SK-N-SH (cell line): ENCODE results near the gene TSPAN3. TPM values are rescaled to one million over a fixed set of nuclear protein-coding genes. Genes with fewer than 3 reads are reported as not detected.

Source experiments
- CTCF ChIA-PET: fragments of 300-600, 350-600 bp; formaldehyde crosslinking; extraction: SDS; loops from one replicate; lab custom pipeline; 2021; lab: Yijun Ruan, JAX
- POLR2A ChIA-PET: fragments of 350-600 bp; sonication (Branson Sonifier 250); formaldehyde crosslinking; extraction: SDS; loops from one replicate; lab custom pipeline; 2020; ENCODE audit warnings: antibody characterized with exemption, inconsistent platforms; lab: Yijun Ruan, JAX
- DNase-seq: peaks from one replicate; pipeline ENCODE4 v3.0.0; 2012
- H2AFZ ChIP-seq: fragments of 200-600 bp; sonication (generic); 2 replicates; pipeline ENCODE4 v1.8.1; 2016; ENCODE audit warnings: antibody characterized with exemption, mild to moderate bottlenecking, low read depth
- H3F3A ChIP-seq: fragments of 200-600 bp; sonication (generic); replicated peaks from 2 replicates; pipeline ENCODE3; 2016; ENCODE audit warnings: antibody characterized with exemption, mild to moderate bottlenecking; ENCODE audit not compliant: insufficient read depth
- H3K27ac ChIP-seq, 2 experiments: fragments of 200-500 bp in 1 of 2; fragments of 200-600 bp in 1 of 2; sonication (Bioruptor generic) in 1 of 2; sonication (generic), shearing (Covaris generic) in 1 of 2; 2 replicates each; pipeline versions ENCODE4 v1.5.1 to v1.6.1; 2014 to 2016; ENCODE audit warnings: low read depth in 2 of 2, inconsistent platforms in 1 of 2, low read length in 1 of 2, mild to moderate bottlenecking in 1 of 2, mixed read lengths in 1 of 2
- H3K27me3 ChIP-seq: fragments of 200-600 bp; sonication (generic), shearing (Covaris generic); 2 replicates; pipeline ENCODE4 v1.6.1; 2016; ENCODE audit warnings: mixed run types; ENCODE audit not compliant: insufficient read depth
- H3K36me3 ChIP-seq, 2 experiments: fragments of 200-500 bp in 1 of 2; fragments of 200-600 bp in 1 of 2; sonication (Bioruptor generic) in 1 of 2; sonication (generic) in 1 of 2; replicated peaks in 1 of 2; 2 replicates each; pipeline versions ENCODE3 to v1.5.1; 2014 to 2016; ENCODE audit warnings: low read length in 1 of 2, mild to moderate bottlenecking in 1 of 2; ENCODE audit not compliant: insufficient read depth in 2 of 2, control insufficient read depth in 1 of 2
- H3K4me1 ChIP-seq, 2 experiments: fragments of 200-500 bp in 1 of 2; fragments of 200-600 bp in 1 of 2; sonication (Bioruptor generic) in 1 of 2; sonication (generic), shearing (Covaris generic) in 1 of 2; 2 replicates each; pipeline versions ENCODE4 v1.5.1 to v1.6.1; 2014 to 2016; ENCODE audit warnings: low read depth in 1 of 2, low read length in 1 of 2, mixed run types in 1 of 2; ENCODE audit not compliant: insufficient read depth in 2 of 2, control insufficient read depth in 1 of 2
- H3K4me2 ChIP-seq: fragments of 200-600 bp; sonication (generic), shearing (Covaris generic); 2 replicates; pipeline ENCODE4 v1.6.1; 2017; ENCODE audit warnings: mixed run types
- H3K4me3 ChIP-seq, 2 experiments: fragments of 200-500 bp in 1 of 2; fragments of 200-600 bp in 1 of 2; sonication (Bioruptor generic) in 1 of 2; sonication (generic), shearing (Covaris generic) in 1 of 2; 2 replicates each; pipeline versions ENCODE4 v1.5.1 to v1.8.1; 2014 to 2016; ENCODE audit warnings: low read depth in 2 of 2, inconsistent platforms in 1 of 2, low read length in 1 of 2, mild to moderate bottlenecking in 1 of 2, mixed read lengths in 1 of 2, moderate library complexity in 1 of 2
- H3K79me2 ChIP-seq: fragments of 200-600 bp; sonication (generic); 2 replicates; pipeline ENCODE4 v1.8.1; 2017; ENCODE audit warnings: mild to moderate bottlenecking; ENCODE audit not compliant: insufficient read depth
- H3K9ac ChIP-seq: fragments of 200-600 bp; sonication (generic); 2 replicates; pipeline ENCODE4 v1.6.1; 2017; ENCODE audit warnings: mixed run types
- H3K9me2 ChIP-seq: fragments of 200-600 bp; sonication (generic); 2 replicates; pipeline ENCODE4 v1.6.1; 2017; ENCODE audit warnings: mixed run types
- H3K9me3 ChIP-seq: fragments of 200-600 bp; sonication (generic); 2 replicates; pipeline ENCODE4 v1.6.1; 2017; ENCODE audit warnings: mixed run types, mild to moderate bottlenecking, moderate library complexity
- H4K20me1 ChIP-seq: fragments of 200-600 bp; sonication (generic); 2 replicates; pipeline ENCODE4 v1.6.1; 2017; ENCODE audit warnings: mild to moderate bottlenecking, mixed run types; ENCODE audit not compliant: insufficient read depth
- EZH2phosphoT487 ChIP-seq: fragments of 200-600 bp; sonication (generic); IDR thresholded peaks from 2 replicates; pipeline ENCODE4 v1.6.1; 2017; ENCODE audit warnings: low read depth, mixed run types, mild to moderate bottlenecking, antibody characterized with exemption, moderate library complexity, borderline replicate concordance
- MEF2A ChIP-seq: IDR thresholded peaks from 2 replicates; pipeline ENCODE4 v1.4.0; 2012; ENCODE audit warnings: low read depth, borderline replicate concordance
- MXI1 ChIP-seq: IDR thresholded peaks from 2 replicates; pipeline ENCODE4 v1.6.1; 2012; ENCODE audit warnings: mild to moderate bottlenecking, low read depth, low read length, improper control_type of control experiment
- NFIC ChIP-seq: IDR thresholded peaks from 2 replicates; pipeline ENCODE4 v1.4.0; 2012; ENCODE audit warnings: borderline replicate concordance
- NRF1 ChIP-seq: IDR thresholded peaks from 2 replicates; pipeline ENCODE4 v1.6.1; 2012; ENCODE audit warnings: low read depth, mild to moderate bottlenecking, low read length
- POLR2AphosphoS5 ChIP-seq: IDR thresholded peaks from 2 replicates; pipeline ENCODE4 v1.6.1; 2012; ENCODE audit warnings: low read depth, low read length
- RCOR1 ChIP-seq: fragments of 150-350 bp; IDR thresholded peaks from 2 replicates; pipeline ENCODE4 v1.6.1; 2017; ENCODE audit warnings: antibody characterized with exemption, low read length
- REST ChIP-seq: IDR thresholded peaks from 2 replicates; pipeline ENCODE4 v1.6.1; 2012; ENCODE audit warnings: mild to moderate bottlenecking, low read depth, low read length, moderate library complexity
- RXRA ChIP-seq: IDR thresholded peaks from 2 replicates; pipeline ENCODE4 v1.4.0; 2012; ENCODE audit warnings: low read depth, mild to moderate bottlenecking, borderline replicate concordance
- SMC3 ChIP-seq: IDR thresholded peaks from 2 replicates; pipeline ENCODE4 v1.6.1; 2012; ENCODE audit warnings: low read depth, low read length, improper control_type of control experiment
- TCF12 ChIP-seq: IDR thresholded peaks from 2 replicates; pipeline ENCODE4 v1.4.0; 2012
- YY1 ChIP-seq: IDR thresholded peaks from 2 replicates; pipeline ENCODE4 v1.4.0; 2012; ENCODE audit warnings: low read depth, mild to moderate bottlenecking
- WGBS: methylation state at CpG from one replicate; pipeline ENCODE4 v1.1.6; 2017; ENCODE audit warnings: low lambda C conversion rate; 5-methylcytosine and 5-hydroxymethylcytosine counted together
- polyA plus RNA-seq, 3 experiments: library from polyadenylated mRNA; depleted of rRNA; stranded (reverse); fragments of >200 nt; gene quantifications; 2 replicates each; pipeline ENCODE4 v1.2.3, GENCODE V29; 2012
- TF ChIP-seq, protein P1 (sequence below): IDR thresholded peaks from 2 replicates; pipeline ENCODE4 v1.4.0; 2012; ENCODE audit warnings: low read depth, borderline replicate concordance
- TF ChIP-seq, protein P2 (sequence below): fragments of 150-350 bp; IDR thresholded peaks from 2 replicates; pipeline ENCODE4 v1.6.1; 2016; ENCODE audit warnings: mild to moderate bottlenecking, low read depth, low read length

TSPAN3 gene
- polyA plus RNA-seq, 1 of the 3 experiments (the other 2 are of a cell fraction), result 409 TPM

DNA sequence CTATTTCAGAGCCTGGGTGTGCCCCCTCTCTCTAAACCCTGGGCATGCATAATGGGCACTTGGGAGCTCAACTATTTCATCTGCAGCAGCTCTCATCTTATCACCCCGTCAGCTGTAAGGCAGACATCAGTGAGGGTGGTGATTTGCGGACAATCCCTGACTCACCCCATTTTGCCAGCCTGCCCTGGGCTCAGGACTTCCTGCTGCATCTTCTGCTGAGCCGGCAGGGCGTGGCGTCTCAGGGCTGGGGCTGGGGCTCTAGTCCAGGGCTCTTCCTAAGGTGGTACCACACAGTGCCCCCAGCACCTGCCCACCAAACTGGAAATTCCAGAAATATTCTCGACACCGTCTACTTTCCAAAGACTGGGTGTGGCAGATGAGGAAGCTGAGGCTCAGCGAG lies 76.9 kb downstream of the TSPAN3 start:
- Histone ChIP-seq H3K4me1 (peaks cover 16 to 41% of the 10 kb centered on the region in 2 experiments; a peak in 3 of 4 replicates), H3K9ac (no peak overlapping the region), H3F3A (no peaks in the 10 kb centered on the region), H3K79me2 (no peaks in the 10 kb centered on the region), H3K4me3 (no peak overlapping the region), H3K27ac (no peak overlapping the region), H4K20me1 (no peaks in the 10 kb centered on the region), H3K36me3 (no peaks in the 10 kb centered on the region), H2AFZ (no peak overlapping the region), H3K9me2 (no peaks in the 10 kb centered on the region), H3K4me2 (no peak overlapping the region), H3K9me3 (no peaks in the 10 kb centered on the region), H3K27me3 (no peaks in the 10 kb centered on the region)
- CTCF ChIA-PET, result interaction anchor here (0.8 to 2.6 kb wide), 6 partner anchors 7 to 549 kb away, joined by 3 to 6 read pairs (median 4); no protein-coding TSS in a partner anchor
- WGBS, result 91% methylated on average over 8 of the region's 8 CpGs
- peak; percentile 14 for DNase-seq
- POLR2A ChIA-PET, result interaction anchor here (2.6 kb wide), 1 partner anchor 62 kb away, joined by 14 read pairs; the partner anchor contains the start of gene RCN2
- no peak for TF ChIP-seq REST
- no peak for TF ChIP-seq RCOR1
- TF ChIP-seq, protein P1, sequence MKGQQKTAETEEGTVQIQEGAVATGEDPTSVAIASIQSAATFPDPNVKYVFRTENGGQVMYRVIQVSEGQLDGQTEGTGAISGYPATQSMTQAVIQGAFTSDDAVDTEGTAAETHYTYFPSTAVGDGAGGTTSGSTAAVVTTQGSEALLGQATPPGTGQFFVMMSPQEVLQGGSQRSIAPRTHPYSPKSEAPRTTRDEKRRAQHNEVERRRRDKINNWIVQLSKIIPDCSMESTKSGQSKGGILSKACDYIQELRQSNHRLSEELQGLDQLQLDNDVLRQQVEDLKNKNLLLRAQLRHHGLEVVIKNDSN, result no peak
- no peak for TF ChIP-seq POLR2AphosphoS5
- no peak for TF ChIP-seq MXI1
- no peak for TF ChIP-seq SMC3
- TF ChIP-seq MEF2A, result no peak
- TF ChIP-seq, all 33 proteins: peak for 0

GRCh38 chr15:76993114-76993725 lies 77.7 kb downstream of the TSPAN3 start:
- peaks cover 16 to 33% of the 10 kb centered on the region in 2 experiments; a peak in 3 of 4 replicates for H3K4me1 ChIP-seq
- no peaks in the 10 kb centered on the region for H3K27me3 ChIP-seq
- CTCF ChIA-PET, result interaction anchor here (0.8 to 1.1 kb wide), 2 partner anchors 8 to 20 kb away, joined by 3 to 4 read pairs; no protein-coding TSS in a partner anchor
- POLR2A ChIA-PET, result interaction anchor here (2.6 kb wide), 1 partner anchor 62 kb away, joined by 14 read pairs; the partner anchor contains the start of gene RCN2
- WGBS, result 88% methylated on average over 6 of the region's 6 CpGs
- H3K9ac ChIP-seq, result no peak overlapping the region
- H3K4me2 ChIP-seq, result no peak overlapping the region
- no peak for DNase-seq
- H3K9me3 ChIP-seq, result no peaks in the 10 kb centered on the region
- H3F3A ChIP-seq, result no peaks in the 10 kb centered on the region
- H3K36me3 ChIP-seq, result no peaks in the 10 kb centered on the region
- no peaks in the 10 kb centered on the region for H3K79me2 ChIP-seq
- H4K20me1 ChIP-seq, result no peaks in the 10 kb centered on the region
- H3K4me3 ChIP-seq, result no peak overlapping the region
- H3K9me2 ChIP-seq, result no peaks in the 10 kb centered on the region
- no peak overlapping the region for H2AFZ ChIP-seq
- no peak overlapping the region for H3K27ac ChIP-seq
- TF ChIP-seq, protein P1, result no peak
- no peak for TF ChIP-seq TCF12
- no peak for TF ChIP-seq YY1
- no peak for TF ChIP-seq NRF1
- TF ChIP-seq RCOR1, result no peak
- TF ChIP-seq REST, result no peak
- TF ChIP-seq NFIC, result no peak
- TF ChIP-seq RXRA, result no peak
- no peak for TF ChIP-seq EZH2phosphoT487
- TF ChIP-seq, protein P2, sequence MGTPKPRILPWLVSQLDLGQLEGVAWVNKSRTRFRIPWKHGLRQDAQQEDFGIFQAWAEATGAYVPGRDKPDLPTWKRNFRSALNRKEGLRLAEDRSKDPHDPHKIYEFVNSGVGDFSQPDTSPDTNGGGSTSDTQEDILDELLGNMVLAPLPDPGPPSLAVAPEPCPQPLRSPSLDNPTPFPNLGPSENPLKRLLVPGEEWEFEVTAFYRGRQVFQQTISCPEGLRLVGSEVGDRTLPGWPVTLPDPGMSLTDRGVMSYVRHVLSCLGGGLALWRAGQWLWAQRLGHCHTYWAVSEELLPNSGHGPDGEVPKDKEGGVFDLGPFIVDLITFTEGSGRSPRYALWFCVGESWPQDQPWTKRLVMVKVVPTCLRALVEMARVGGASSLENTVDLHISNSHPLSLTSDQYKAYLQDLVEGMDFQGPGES, result no peak
